ACHN (cell line): ENCODE data around the gene CTDSP1.

Source experiments
- DNase-seq: peaks from one replicate; pipeline ENCODE4 v3.0.0-alpha.2; 2015
- in situ Hi-C: cut with HindIII; loops from 2 replicates; pipeline ENCODE4 v1.10.0; 2017; ENCODE audit warnings: low sequenced_read_pairs, low pct_ligation_motif_present, low pct_unique_long_range_greater_than_20kb

Gene CTDSP1

GRCh38 chr2:218378053-218378452 is 21.6 kb upstream of the CTDSP1 start:
- in situ Hi-C loops: no loop called here
- DNase-seq: no peak

- DNase-seq: no peak
- in situ Hi-C loops: no loop called here
Measured at GRCh38 chr2:218381916-218382366, 17.7 kb upstream of the CTDSP1 start, which contains the start of gene SLC11A1. SLC11A1 (plus strand) TSS chr2:218382273; CDS start chr2:218382369, 96 bp downstream.

- DNase-seq: no peak
- in situ Hi-C loops: no loop called here
Measured at GRCh38 chr2:218382785-218383184, 16.9 kb upstream of the CTDSP1 start.

GRCh38 chr2:218383892-218384519 is 15.7 kb upstream of the CTDSP1 start:
- in situ Hi-C loops: no loop called here
- no peak for DNase-seq

- in situ Hi-C loops: no loop called here
- DNase-seq: no peak
Measured at GRCh38 chr2:218384975-218385374, 14.7 kb upstream of the CTDSP1 start.

GRCh38 chr2:218386505-218387368 is 12.9 kb upstream of the CTDSP1 start:
- in situ Hi-C loops: no loop called here
- DNase-seq: no peak

- DNase-seq: no peak
- in situ Hi-C loops: no loop called here
Measured at GRCh38 chr2:218387369-218388194, 12.1 kb upstream of the CTDSP1 start.

GRCh38 chr2:218389333-218390150 is 10.1 kb upstream of the CTDSP1 start:
- in situ Hi-C loops: no loop called here
- DNase-seq: no peak

- in situ Hi-C loops: no loop called here
- no peak for DNase-seq
Measured at GRCh38 chr2:218391202-218391601, 8.5 kb upstream of the CTDSP1 start.

- in situ Hi-C loops: no loop called here
- DNase-seq: no peak
Measured at GRCh38 chr2:218392459-218392858, 7.2 kb upstream of the CTDSP1 start.

- in situ Hi-C loops: no loop called here
- no peak for DNase-seq
Measured at GRCh38 chr2:218392891-218393462, 6.7 kb upstream of the CTDSP1 start.

- DNase-seq: no peak
- in situ Hi-C loops: no loop called here
Measured at GRCh38 chr2:218393750-218394290, 5.8 kb upstream of the CTDSP1 start.

- no peak for DNase-seq
- in situ Hi-C loops: no loop called here
Measured at GRCh38 chr2:218394298-218395089, 5.2 kb upstream of the CTDSP1 start.

- in situ Hi-C loops: no loop called here
- no peak for DNase-seq
Measured at GRCh38 chr2:218395090-218395444, 4.6 kb upstream of the CTDSP1 start.

- in situ Hi-C loops: no loop called here
- no peak for DNase-seq
Measured at GRCh38 chr2:218395456-218395825, 4.2 kb upstream of the CTDSP1 start.

- in situ Hi-C loops: no loop called here
- DNase-seq: peak; percentile 97
Measured at GRCh38 chr2:218395826-218396687, 3.6 kb upstream of the CTDSP1 start.
